ENCODE results near the gene SHANK1. TPM values are rescaled to one million over a fixed set of nuclear protein-coding genes. Genes with fewer than 3 reads are reported as not detected.

Gene SHANK1
- total RNA-seq, 1 donor from 2014 or later = 1.1 TPM

DNA sequence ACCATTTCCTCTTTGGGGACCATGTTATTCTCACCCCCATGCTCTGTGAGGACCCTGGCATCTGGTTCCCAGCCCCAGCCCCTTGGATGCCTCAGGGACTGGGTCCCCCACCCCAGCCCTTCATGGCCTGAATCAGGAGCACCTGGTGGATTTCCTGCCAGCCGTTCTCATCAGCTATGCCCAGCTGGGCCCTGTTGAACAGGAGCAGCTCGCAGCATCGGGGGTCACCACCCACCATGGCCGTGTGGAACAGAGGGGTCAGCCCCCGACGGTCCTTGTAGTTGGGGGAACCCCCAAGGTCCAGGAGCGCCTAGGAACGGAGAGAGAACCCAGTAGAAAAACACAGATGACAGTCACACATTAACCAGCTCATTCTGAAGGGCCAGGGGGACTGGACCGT, 7.8 kb downstream of the SHANK1 start:
- DNase-seq (ENCODE audit: low spot score) = no peak

DNA sequence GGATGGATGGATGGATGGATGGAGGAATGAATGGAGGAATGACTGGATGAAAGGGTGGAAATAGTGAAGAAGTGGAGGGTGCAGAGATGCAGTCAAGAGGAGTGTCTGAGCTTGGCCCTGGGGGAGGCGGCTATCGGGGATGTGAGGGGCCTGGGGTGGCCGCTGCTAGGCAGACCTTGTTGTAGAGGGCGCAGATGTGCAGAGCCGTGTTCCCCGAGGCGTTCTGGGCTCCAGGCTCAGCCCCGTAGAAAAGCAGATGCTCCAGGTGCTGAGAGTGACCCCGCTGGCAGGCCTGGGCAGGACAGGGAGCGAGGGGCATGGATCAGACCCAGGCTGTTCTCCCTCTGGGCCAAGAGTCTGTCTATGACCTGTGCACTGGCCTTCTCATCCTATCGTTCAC, 8.4 kb downstream of the SHANK1 start:
- DNase-seq (ENCODE audit: low spot score) = no peak

GRCh38 chr19:50710612-50711011, 9.0 kb downstream of the SHANK1 start:
- no peak for DNase-seq (ENCODE audit: low spot score)

DNA sequence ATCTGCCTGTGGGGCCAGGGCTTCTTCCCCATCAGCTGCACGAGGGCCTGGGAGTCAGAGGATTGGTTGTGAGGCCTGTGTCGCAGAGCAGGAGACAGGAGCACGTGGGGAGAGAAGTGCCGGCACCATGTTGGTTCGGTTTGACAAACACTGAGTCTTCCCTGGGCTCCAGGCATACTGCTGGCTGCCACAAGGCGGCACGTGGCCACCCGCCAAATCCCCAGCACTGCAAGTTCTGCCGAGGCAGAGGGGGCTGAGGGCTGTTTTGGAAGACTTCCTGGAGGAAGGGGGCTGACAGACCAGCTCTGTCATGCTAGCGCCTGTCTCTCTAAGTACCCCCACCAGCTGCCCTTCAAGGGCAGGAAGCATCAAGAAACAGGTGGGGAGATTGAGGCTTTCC, 9.5 kb downstream of the SHANK1 start:
- no peak for DNase-seq (ENCODE audit: low spot score)

- no peak for DNase-seq (ENCODE audit: low spot score)
These were observed 11.3 kb downstream of the SHANK1 start for GRCh38 chr19:50708179-50708879.

DNA sequence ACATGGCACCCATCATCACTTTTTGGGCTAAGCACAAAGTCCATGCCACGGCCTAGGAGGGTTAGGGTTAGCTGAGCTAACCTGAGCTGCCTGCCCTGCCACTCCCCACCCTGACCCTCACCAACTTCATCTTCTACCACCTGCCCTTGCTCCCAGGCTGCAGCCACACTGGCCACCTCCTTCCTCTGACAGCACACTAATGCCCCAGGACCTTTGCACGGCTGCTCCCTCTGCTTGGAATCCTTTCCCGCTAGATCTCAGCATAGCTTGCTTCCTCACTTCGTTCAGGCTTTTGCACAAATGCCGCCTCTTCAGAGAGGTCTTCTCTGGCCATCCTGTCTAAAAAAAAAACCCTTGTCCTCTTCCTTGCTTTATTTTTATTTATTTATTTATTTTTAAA, 13.2 kb downstream of the SHANK1 start:
- no peak for DNase-seq (ENCODE audit: low spot score)

- DNase-seq (ENCODE audit: low spot score) = no peak
These were observed 14.1 kb downstream of the SHANK1 start for GRCh38 chr19:50705422-50706019.

DNA sequence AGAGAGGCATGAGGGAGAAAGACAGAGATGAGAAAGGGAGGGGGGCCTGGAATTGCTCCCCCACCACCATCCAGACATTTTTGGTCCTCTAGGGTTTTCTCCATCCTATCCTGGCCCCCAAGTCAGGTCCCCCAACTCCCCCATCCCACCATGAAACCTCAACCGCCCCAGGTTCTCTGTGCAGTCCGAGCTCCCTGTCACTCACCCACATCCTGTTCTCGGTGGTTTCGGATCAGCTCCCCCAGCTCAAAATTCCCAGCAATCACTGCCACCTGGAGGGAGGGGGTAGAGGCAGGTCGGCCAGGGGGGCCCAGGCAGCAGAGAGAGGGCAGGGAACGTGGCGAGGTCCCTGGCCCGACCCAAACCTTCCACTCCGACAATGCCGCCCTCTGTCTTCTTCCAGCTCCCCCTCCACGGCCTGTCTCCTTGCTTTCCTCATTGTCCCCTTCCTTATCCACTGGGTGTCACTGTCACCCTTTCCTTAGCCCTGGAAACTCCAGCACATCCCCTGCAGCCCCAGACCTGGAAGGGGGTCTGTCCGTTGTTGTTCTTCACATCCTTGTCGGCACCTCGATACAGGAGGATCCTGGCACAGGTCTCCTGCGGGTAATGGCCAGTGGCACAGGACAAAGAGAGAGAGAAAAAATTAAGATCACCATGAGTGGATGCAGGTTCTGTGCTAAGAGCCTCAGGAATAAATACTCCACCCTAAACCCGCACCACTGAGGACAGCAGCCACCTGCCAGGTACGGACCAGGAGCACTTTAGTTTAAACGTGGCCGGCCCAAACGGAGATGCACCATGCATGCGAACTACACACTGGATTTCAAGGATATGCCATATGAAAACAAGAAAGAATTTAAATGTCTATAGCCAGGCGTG, 15.4 kb downstream of the SHANK1 start:
- DNase-seq (ENCODE audit: low spot score) = no peak

- no peak for DNase-seq (ENCODE audit: low spot score)
These were observed 16.5 kb downstream of the SHANK1 start for GRCh38 chr19:50702871-50703829.

DNA sequence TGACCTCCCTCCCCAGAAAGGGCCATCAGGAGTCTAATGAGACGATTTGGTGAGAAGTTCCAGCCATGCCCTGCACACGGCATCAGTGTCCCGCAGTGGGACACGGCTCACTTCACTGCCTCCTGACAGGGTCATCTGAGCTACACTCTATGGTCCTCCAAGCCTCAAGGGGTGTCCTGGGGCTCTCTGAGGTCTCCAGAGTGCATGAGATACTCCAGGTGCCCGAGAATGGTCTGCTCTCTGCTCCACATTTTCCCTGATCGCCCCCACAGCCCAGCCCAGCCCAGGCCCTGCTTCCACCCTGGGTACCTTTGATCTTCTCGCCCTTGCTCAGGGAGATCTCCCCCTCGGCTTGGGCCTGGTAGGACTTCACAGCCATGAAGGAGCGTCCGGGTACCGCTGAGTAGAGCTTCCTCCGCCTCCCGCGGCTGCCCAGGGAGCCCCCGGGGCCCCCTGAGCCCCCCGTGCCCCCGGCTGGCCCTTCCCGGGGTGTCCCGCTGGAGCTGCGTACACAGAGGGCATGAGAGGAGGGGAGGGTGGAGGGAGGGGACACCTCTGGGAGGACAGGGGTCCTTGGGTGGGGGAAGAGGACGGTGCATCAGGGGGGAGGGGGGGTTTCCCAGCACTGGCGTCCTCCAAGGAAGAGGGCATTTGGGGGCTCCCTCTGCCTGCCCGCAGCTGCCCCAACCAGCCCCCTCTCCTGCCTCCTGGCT, 17.3 kb downstream of the SHANK1 start:
- no peak for DNase-seq (ENCODE audit: low spot score)

DNA sequence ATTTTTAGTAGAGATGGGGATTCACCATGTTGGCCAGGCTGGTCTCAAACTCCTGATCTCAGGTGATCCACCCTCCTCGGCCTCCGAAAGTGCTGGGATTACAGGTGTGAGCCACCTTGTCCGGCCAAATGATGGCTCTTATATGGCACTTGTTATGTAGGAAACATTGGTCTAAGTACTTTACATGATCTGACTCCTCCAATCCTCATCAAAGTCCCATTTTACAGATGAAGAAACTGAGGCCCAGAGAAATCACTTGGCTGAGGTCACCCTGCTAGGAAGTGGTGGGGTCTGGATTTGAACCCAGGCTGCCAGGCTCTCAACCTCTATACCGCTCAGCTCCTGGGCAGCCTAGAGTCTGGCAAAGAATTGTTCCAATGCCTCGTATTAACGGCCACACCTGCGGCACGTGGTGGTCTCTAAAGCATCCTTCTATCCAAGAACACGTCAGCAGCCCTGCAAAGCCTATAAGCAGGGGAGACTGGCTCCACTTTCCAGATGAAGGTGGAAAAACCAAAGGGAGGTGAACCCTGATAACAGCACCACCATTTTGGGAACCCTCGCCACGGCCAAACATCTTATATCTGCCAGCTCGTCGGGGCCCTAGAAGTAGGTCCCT, 18.1 kb downstream of the SHANK1 start:
- no peak for DNase-seq (ENCODE audit: low spot score)

- DNase-seq (ENCODE audit: low spot score) = no peak
These were observed 22.0 kb downstream of the SHANK1 start for GRCh38 chr19:50697414-50698124.

DNA sequence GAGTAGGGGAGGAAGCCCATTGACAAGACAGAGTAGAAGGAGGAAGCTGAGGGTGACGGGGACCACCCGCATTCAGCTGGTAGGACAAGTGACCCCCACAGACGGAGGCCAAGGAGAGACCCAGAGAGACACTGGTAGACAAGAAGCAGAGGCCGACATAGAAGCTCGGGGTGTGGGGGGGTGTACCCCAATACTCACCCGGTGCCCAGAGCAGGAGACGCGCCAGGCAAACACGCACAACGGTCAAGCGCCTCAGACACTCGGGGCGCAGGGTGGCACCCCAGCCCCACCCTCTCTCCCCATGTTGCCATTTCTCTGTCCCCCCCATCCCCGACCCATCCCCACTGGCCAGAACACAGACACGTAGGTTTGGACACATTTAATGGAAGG, 23.5 kb downstream of the SHANK1 start:
- DNase-seq (ENCODE audit: low spot score) = no peak

DNA sequence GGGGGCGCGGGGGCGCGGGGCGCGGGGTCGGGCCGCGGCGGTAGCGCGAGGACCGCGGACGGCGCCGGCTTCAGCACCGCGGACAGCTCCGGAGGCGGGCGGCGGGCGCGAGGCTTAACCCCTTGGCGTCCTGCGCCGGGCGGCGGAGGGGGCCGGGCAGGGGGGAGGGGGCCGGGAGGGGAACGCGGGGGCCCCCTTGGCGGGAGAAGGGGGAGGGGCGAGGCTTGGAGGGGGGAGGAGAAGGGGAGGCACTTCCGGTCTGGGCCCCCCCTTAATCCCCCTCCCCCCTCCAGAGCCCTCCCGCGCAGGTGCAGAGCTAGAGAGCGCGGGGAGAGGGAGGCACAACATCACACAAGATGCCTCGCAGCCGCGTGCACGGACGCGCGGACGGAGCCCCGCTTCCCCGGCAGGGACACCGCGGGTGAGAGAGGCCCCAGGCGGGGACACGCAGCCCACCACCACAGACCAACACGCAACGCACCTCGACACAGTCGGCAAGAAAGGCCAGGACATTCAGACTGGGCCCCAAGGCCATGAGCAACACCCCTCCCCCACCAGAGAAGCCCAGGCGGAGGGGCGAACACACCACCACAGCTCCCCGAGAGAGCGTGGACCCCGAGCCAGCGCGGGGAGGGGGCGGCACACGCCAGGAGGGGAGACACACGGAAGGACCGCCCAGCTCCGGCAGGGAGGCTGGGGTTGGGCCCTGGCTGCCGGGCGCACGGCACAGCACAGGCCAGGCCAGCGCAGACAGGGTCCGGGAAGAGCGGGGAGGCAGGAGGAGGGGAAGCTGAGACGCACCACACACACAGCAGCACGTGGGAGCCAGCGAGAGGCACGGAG, 24.1 kb downstream of the SHANK1 start:
- no peak for DNase-seq (ENCODE audit: low spot score)

- DNase-seq (ENCODE audit: low spot score) = no peak
These were observed 24.8 kb downstream of the SHANK1 start for GRCh38 chr19:50694815-50695145.

- no peak for DNase-seq (ENCODE audit: low spot score)
These were observed 26.3 kb downstream of the SHANK1 start for GRCh38 chr19:50693064-50693975.

- no peak for DNase-seq (ENCODE audit: low spot score)
These were observed 29.2 kb downstream of the SHANK1 start for GRCh38 chr19:50690439-50690838.

DNA sequence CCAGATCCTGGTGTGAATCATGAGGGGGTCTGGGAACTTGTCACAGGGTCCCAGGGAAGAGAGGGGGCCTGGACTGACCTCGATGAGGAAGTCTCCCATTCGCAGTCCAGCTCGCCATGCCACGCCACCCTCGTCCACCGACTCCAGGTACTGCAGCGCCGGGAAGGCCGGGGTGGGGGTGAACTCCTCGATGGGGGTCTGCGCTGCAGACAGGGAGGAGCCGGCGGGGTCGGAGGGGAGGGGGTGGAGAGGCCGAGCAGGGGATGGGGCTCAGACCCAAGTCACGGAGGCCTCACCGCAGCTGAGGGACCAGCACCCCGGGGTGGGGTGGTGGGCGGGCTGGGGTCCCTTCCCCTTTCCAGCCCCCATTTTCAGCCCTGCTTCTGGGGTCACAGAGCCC, 30.8 kb downstream of the SHANK1 start:
- DNase-seq (ENCODE audit: low spot score) = no peak

Measured in mucosa of gallbladder (tissue), 1 donor.